GM19328 (cell line): ENCODE measurements around the gene AKAP13.
"Not testable (repeated sequence)": the region's sequence is repeated elsewhere in the genome, so short reads cannot be mapped to it uniquely, and the experiment has no call there.

Experiments
- ATAC-seq: cut with Tn5 transposase; IDR thresholded peaks from one replicate; pipeline ENCODE4 v1.9.1; 2021; ENCODE audit warnings: mild to moderate bottlenecking, moderate library complexity; ENCODE audit not compliant: unreplicated experiment

Gene AKAP13

DNA sequence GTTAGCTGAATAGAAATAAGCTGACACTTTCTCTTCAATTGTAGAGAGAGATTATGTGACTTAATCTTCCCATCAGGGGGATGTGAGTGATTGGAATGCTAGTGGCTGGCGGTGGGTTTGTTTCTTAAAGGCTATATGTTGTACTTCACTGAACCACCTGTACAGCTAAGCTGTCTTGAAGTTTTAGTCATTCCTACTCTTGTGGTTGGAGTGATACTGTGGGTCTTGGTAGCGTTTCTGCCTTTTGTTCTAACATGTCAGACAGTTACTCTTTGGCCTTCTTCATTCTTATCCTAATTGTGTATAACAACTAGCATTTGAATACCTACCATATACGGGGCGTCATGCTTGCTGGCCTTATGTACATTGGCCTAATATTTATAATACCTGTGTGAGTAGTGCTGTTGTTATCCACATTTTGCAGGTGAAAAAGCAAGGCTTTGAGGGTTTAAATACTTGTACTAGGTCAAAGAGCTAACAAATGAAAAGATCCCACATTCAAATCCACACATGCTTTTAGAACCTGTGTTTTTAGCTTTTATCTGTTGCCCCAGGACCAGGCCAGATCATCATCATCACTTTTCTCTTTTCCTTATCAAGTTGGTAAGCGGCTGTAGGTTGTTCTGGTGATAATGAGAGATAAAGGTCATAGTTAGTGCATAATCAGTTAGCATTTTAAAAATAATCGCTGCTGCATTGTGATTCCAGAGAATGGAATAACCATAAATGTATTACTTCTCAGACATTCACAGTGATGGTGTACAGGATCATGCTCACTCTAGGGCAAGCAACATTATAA, 50.2 kb downstream of the AKAP13 start:
- ATAC-seq: peak; percentile 85

DNA sequence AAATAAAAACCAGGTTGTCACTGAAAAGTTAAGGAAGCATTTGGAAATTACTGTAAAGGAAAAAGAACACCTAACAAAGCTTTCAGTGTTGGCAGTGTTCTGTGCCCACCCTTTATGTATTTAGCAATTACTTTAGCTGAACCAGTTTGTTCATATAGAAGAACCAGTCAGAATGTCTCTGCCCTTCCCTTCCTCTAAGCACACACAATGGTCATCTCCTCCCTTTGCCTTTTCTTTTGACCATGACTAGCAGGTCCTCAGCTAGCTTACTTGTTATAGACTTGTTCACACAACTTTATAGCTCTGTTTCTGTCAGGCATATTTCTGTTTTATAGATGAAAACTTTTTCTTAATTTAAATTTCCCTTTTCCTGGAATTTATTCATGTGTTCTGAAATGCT, 59.6 kb downstream of the AKAP13 start:
- ATAC-seq: no peak

DNA sequence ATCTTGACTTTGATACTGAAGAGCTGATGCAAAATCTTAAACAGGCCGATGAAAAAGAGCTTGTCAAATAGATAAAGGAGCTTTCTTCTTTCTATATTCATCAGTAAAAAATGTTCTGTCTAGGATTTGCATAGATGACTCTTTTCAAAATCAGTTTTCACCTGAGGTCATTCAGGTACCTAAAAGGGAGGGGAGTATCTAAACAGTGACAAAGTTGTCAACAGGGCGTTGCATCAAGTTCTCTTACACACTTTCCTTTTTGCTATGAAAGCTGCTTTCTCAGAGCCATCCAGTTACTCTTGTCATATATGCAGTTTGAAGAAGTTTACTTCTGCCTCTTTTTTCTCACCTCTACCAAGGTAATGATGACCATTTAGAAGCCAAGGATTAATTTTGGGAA, 60.0 kb downstream of the AKAP13 start:
- ATAC-seq: no peak

DNA sequence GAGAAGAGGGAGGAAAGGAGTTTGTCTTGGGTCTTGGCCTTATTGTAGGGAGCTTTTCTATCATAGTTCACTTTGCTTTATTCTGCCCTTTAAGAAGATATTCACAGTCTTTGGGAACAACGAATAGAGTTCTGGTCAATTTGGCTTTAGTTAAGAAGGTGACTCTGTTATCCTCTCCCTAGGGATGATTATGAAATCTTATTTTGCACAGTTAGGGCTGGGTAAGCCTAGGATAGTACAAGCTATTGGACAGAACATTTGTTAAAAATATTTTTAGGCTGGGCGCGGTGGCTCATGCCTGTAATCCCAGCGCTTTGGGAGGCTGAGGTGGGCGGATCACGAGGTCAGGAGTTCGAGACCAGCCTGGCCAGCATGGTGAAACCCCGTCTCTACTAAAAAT, 61.5 kb downstream of the AKAP13 start:
- not testable (repeated sequence) for ATAC-seq

DNA sequence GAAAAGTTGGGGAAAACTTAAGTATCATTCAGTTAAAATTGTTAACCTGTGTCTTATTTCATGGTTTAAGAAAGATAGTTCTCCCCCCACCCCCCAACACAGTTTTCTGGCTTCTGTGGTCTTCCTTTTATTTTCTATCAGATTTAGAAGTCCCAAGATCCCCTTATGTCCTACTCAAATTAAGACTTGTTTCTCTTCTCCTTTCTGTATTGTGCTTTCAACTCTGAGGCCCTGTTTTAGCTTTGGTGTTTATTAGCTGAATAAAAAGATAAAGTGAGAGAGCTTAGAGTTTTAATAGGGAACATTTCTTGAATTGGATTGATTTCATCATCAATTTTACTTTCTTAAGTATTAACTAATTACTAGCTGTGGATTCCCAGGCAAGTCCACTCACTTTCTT, 62.6 kb downstream of the AKAP13 start:
- ATAC-seq: peak; percentile 31

DNA sequence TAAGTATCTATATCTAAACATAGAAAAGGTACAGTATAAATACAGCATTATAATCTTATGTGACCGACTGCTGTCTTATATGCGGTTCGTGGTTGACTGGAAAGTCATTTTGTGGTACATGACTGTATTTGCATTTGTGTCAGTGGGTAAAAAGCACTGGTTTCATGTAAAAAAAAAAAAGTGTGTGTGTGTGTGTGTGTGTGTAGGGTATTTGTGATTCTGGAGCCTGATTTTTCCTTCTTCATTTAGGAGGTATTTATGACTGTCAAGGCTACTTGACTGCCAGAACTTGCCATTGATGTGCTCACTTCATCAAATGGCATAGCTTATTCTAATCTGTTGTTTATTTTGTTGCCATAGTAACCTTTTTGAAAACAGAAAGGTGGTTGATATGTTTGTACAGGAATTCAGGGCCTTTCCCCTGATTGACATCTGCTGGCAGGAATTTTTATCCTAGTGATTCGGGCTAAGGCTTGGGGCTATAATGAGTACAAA, 63.2 kb downstream of the AKAP13 start:
- peak; percentile 80 for ATAC-seq

DNA sequence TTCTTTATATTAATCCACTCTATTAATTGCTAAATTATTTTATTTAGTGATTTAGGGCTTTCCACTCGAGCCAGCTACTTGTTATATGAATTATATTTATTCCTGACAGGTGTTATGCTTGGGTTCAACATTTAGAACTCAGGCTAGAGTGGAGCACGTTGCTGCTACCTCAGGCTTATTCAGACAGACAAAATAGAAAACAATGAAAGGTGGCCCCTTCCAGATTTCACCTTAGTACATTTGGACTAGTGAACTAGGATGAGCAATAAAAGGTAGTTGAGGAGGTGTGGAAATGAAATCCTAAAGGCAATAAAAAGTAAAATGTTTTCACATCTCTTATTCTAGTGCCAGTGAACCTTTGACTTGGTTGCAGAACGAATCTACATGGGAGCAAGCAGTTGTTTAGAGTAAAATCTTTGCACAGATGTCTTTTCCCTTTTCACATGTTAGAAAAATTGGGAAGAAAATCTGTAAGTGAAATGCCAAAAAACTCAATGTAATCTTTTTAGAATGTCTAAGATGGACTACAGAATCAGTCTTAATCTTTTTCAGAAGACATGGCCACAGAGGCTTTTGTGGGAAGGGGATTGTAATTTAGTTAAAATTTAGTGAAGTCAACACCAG, 63.8 kb downstream of the AKAP13 start:
- no peak for ATAC-seq

DNA sequence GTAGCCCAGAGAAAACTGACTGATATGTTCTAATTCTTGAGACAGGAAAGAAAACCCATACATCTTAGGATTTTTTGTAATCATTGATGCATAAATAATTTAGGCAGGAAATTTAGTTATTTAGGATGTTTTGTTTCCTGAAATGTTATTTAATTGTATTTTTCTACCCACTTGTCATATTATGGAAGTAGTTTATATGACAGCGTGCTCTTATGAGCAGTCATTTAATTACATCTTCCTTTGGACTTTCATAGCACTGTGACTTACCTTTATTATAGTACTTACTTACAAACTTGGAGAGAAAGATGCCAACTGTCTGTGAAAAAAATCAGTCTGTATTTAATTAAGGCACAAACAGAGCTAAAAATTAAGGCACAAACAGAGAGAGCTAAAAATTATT, 65.0 kb downstream of the AKAP13 start:
- ATAC-seq: no peak

DNA sequence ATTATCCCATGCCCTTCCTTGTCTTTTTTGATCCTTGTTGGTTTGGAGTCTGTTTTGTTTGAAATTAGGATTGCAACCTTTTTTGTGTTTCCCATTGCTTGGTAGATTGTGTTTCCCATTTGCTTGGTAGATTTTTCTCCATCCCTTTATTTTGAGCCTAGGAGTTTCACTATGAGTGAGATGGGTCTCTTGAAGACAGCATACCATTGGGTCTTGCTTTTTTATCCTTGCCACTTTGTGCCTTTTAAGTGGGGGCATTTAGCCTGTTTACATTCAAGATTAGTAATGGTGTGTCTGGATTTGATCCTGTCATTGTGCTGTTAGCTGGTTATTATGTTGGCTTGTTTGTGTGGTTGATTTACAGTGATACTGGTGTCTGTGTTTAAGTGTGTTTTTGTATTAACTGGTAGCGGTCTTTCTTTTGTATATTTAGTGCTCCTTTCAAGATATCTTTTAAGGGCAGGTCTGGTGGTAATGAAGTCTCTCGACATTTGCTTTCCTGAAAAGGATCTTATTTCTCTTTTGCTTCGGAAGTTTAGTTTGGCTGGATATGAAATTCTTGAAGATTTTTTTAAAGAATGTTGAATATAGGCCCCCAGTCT, 70.8 kb downstream of the AKAP13 start:
- ATAC-seq: no peak

DNA sequence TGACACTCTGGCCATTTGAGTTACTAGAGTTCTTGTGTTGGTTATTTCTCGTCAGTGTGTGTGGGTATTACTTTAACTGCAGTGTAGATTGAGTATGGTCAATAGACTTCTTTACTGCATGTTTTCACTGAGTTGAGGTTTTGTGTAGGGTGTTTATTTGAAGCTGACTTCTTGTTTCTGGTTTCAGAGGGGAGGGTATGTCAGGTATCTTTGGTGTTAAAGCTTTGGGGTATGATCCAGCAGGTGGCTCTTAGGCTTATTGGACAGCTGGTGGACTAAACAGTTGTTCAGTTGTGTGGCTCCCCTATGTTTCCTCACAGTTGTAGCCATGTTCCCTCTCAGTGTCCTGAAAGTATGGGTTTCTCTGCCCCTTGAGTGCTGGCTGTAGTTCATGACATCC, 72.0 kb downstream of the AKAP13 start:
- ATAC-seq: peak; percentile 45

DNA sequence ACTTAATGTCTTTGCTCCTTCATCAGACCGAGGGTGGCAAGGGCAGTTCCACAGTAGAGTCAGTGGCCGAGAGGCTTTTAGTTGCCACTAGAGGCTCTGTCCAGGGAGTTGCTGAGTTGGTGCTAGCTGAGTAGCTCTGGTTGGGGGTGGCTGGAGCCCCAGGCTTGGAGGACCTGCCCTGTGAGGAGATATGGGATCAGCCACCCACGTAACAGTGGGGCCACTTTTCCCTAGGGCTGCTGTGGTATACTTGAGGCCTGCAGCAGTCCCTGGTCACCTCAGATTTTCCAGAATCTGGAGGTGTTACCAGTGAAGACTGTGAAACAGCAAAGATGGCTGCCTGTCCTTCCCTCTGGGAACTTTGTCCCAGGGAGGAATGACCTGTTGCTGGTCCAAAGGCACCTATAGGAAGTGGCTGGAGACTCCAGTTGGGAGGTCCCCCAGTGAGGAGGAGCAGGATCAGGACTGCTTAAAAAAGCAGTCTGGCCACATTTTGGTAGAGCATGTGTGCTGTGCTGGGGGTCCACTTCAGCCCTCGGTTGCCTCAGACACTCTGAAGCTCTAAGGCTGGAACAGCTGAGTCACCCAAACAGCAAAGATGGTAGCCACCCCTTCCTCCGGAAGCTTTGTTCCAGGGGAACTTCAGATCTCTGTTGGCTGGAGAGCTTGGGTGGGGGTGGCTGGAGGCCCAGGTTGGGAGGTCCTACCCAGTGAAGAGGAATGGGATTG, 72.9 kb downstream of the AKAP13 start:
- no peak for ATAC-seq

DNA sequence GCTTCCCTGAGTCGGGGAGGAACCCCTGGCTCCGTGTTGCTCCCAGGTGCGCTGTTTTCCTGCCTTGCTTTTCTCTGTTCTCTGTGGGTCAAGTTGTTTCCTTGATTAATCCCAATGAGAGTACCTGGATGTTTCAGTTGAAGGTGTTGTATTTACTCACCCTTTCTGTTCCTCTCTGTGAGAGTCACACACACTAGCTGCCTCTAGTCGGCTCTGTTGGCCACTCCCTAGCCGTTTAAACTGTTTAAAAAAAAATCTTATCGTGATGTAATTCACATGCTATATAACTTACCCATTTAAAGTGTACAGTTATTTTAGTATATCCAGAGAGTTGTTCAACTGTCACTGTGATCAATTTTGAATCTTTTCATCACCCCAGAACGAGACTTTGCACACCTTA, 74.0 kb downstream of the AKAP13 start:
- ATAC-seq: no peak

DNA sequence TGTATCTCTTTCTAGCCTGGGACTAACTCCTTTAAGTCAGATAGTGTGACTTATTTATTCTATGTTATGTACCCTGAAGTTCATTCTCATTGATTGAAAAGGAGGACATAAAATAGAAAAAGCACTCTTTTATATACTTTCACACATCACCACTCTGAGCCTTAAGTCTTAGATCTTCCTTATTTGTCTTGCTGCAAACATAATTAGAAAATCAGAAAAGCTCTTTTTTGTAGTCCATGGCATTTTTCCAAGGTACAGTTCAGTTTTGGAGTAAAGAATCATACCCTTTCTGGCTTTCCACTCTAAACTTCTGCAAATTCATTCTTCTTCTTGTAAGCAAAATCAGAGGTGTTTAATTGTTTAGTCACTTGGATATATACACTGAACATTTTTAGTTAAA, 75.5 kb downstream of the AKAP13 start:
- no peak for ATAC-seq

DNA sequence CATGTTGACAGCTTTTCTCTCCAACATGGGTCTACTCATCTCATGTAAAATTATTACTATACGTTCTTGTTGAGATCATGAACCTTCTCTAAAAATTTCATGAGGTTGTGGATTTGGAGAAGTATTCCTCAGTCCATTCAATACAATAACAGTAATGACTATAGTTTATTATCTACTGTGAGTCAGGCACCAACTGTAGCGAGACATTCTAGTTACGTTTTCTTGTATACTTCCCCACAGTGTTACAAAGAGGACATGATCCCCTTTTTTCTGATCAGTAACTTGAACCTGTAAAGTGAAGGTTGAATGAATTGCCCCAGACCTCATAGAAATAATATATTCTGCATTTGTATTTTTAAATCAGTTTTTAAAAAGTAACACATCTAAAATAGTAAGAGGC, 76.4 kb downstream of the AKAP13 start:
- no peak for ATAC-seq

DNA sequence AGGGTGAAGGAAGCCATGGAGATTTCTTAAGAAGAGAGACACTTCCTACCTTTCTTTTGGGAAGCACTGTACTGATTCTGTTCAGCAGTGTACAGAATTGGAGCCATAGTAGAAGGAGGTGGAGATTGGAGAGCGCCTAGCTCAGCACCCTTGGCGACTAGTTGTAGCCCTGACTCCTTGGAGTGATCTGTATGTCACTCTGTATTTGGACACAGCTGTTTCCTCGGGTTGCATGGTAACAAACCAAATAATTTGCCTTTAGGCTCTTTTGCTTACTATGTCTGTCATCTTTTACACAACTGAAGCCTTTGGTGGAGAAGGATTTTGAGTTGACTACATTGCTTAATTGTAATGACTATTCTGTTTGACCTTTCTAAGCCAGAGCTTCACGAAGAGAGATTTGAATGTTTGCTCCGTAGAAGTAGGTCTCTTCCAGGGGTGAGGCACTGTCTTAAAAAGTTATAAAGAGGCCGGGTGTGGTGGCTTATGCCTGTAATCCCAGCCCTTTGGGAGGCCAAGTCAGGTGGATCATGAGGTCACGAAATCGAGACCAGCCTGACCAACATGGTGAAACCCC, 77.1 kb downstream of the AKAP13 start:
- peak; percentile 77 for ATAC-seq

DNA sequence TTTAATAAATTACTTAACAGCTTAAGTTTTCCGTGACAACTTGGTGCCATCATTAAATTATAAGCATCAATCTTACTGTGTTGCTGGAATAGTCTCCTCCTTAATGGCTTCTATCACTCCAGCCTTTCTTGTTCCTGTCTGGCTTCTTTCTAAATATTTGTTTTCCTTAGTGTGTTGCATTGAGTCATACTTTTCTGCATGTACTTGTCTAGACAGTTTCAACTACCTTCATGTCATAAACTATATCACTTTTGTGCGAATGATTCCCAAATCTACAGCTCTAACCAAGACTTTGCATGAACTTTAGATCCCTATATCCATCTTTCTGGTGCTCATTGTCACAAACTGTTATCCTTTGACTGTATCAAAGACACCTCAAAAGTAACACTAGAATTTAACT, 78.4 kb downstream of the AKAP13 start:
- no peak for ATAC-seq

DNA sequence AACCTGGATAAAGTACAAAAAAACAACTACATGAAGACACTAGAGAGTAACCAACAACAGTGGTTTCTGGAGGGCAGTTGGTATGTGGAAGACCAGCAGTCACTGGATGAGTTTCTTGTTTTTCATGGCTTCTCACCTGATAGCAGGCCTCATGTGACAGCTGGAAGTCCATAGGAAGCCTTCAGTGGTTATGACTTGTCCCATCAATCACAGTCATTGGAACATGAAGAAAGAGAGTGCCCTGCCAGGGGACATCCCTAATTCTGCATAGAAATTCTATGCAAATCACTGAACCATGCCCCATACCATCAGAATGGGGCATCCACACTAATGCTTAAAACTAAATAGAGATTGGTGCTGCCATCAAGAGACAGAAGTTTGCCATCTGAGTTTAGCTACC, 81.6 kb downstream of the AKAP13 start:
- ATAC-seq: no peak

DNA sequence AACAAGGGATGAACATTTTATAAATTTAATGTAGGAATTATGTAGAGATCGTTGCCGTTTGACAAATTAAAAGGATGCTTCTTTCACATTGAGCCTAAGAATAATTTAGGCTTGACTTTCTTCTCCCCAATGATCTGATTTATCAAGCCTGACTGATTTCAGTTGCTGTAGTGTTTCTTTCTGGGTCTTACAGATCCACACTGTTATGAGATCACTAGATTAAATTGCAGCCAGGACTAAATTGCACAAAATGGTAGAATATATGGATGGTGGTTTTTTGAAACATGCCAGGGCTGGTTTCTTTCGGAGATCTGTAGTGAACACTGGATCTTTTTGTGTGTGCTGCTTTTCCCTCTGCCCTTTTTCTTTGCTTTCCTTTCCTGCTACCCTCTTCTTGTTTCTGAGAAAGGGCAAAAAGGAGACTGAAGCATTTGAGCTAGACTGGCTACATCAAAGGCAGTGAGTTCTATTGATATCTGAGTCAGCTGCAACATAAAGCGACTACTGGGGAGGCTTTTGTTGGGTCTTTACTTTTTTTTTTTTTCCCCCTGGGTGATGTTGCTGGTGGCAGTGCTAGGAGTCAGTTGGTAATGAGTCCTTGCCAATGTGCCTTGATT, 83.0 kb downstream of the AKAP13 start:
- no peak for ATAC-seq

DNA sequence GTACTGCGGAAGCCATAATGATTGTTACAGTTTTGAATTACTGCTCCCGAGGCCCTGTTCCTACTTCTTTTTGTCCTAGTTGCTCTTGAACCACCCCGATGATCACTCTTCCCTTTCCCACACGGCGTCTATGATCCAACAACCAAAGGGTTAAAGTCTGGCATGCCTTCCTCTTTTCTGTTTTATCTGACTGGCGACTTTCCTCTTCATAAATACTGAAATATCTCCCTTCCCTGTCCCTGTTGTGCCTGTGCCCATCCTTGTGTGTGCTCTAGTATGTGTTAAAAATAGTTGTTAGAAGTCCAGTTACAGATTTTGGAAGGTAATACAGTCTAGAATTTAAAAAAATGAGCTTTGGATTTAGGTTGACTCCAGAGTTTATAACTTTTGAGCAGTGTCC, 83.6 kb downstream of the AKAP13 start:
- no peak for ATAC-seq

DNA sequence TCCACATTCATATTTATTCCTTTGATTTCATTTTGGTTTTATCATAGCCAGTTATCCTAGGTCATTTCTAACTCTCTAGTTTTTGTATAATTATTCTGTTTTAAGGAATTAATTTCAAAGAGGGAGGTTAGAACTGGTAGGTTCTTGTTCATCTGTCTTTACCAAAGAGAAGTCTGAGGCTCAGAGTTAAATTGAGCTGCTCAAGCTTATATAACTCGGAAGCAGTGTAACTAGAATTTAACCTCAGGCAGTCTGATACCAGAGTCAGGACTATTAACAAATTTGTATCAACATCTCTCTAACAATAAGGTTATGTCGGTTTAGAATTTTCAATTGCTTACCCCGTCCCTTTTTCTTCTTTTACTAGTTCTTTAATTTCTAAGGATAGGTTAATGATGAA, 84.1 kb downstream of the AKAP13 start:
- no peak for ATAC-seq
